HG03039 (cell line): ENCODE measurements around the gene IL17B.
"Not testable (repeated sequence)": the region's sequence is repeated elsewhere in the genome, so short reads cannot be mapped to it uniquely, and the experiment has no call there.

Experiments used
- ATAC-seq: cut with Tn5 transposase; IDR thresholded peaks from one replicate; pipeline ENCODE4 v1.9.1; 2021; ENCODE audit warnings: mild to moderate bottlenecking, moderate library complexity; ENCODE audit not compliant: unreplicated experiment

The IL17B gene

GRCh38 chr5:149403923-149404745 is 25.0 kb upstream of the IL17B start:
- ATAC-seq, result no peak

GRCh38 chr5:149402291-149402690 is 23.2 kb upstream of the IL17B start:
- no peak for ATAC-seq

GRCh38 chr5:149401051-149401450 is 22.0 kb upstream of the IL17B start:
- ATAC-seq, result no peak

- ATAC-seq, result no peak
Measured at GRCh38 chr5:149400304-149400703, 21.2 kb upstream of the IL17B start.

GRCh38 chr5:149399775-149400174 is 20.7 kb upstream of the IL17B start:
- no peak for ATAC-seq

- not testable (repeated sequence) for ATAC-seq
Measured at GRCh38 chr5:149398747-149399266, 19.7 kb upstream of the IL17B start.

GRCh38 chr5:149397530-149397929 is 18.4 kb upstream of the IL17B start:
- ATAC-seq, result no peak

GRCh38 chr5:149394996-149395395 is 15.9 kb upstream of the IL17B start:
- ATAC-seq, result not testable (repeated sequence)

- ATAC-seq, result no peak
Measured at GRCh38 chr5:149392718-149393117, 13.6 kb upstream of the IL17B start.

- no peak for ATAC-seq
Measured at GRCh38 chr5:149391524-149391923, 12.4 kb upstream of the IL17B start.

- not testable (repeated sequence) for ATAC-seq
Measured at GRCh38 chr5:149391076-149391475, 12.0 kb upstream of the IL17B start.

GRCh38 chr5:149389552-149390495 is 10.7 kb upstream of the IL17B start:
- no peak for ATAC-seq

- ATAC-seq, result no peak
Measured at GRCh38 chr5:149388498-149389190, 9.6 kb upstream of the IL17B start.

- ATAC-seq, result no peak
Measured at GRCh38 chr5:149387982-149388381, 8.9 kb upstream of the IL17B start.

- ATAC-seq, result no peak
Measured at GRCh38 chr5:149387081-149387631, 8.1 kb upstream of the IL17B start.

GRCh38 chr5:149386166-149386565 is 7.1 kb upstream of the IL17B start:
- no peak for ATAC-seq

GRCh38 chr5:149383399-149383798 is 4.3 kb upstream of the IL17B start:
- ATAC-seq, result no peak

GRCh38 chr5:149382517-149383220 is 3.6 kb upstream of the IL17B start:
- no peak for ATAC-seq

GRCh38 chr5:149381986-149382338 is 2.9 kb upstream of the IL17B start:
- no peak for ATAC-seq
